ENCODE measurements around the gene PHLDB1.

Gene PHLDB1

DNA sequence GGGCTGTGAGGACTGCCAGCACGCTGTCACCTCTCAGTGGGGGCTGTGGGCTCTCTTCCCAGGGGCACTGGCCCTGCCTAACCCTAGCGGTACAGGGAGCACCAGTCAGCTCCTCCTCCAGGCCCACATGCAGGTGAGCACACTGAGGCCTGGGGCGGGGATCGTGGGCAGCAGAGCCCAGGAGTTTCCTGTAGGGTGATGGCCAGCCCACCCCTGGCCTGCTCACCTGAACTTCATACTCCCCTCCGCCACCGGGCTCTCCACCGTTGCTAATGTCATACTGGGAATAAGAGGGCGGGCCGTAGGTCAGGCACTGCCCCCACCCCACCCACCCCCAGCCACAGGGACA, 82.1 kb downstream of the PHLDB1 start:
- FAIRE-seq: no peak

DNA sequence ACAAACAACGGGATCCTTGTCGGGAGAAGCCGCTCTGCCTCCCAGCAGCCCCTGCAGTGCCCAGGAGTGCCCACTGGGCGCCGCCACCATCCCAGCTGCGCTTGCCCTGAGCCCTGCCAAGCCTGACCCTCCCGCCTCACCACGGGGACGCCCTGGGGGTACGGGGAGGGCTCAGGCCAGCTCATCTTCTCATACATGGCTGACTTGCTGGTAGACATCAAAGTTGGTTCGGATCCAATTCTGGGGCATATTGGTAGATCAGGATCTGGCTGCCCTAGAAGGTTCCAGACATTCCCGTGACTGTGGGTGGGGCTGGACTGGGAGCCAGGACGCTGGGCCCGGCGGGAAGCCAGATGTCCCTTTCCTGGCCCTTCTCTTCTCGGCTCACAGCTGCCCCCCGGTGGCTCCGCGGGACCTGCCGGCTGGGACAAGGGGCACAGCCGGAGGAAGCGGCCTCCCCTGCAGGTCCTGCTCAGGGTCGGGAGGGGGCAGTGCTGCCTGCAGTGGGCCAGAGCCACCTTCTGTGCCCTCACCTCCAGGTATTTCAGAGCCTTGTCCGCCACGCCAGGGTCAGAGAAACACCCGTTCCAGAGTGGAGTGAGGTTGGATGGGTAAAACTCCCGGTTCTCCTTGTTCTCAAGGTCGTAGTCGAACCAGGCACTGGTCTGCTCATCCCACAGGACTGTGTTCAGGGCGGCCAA, 82.6 kb downstream of the PHLDB1 start:
- FAIRE-seq: no peak

DNA sequence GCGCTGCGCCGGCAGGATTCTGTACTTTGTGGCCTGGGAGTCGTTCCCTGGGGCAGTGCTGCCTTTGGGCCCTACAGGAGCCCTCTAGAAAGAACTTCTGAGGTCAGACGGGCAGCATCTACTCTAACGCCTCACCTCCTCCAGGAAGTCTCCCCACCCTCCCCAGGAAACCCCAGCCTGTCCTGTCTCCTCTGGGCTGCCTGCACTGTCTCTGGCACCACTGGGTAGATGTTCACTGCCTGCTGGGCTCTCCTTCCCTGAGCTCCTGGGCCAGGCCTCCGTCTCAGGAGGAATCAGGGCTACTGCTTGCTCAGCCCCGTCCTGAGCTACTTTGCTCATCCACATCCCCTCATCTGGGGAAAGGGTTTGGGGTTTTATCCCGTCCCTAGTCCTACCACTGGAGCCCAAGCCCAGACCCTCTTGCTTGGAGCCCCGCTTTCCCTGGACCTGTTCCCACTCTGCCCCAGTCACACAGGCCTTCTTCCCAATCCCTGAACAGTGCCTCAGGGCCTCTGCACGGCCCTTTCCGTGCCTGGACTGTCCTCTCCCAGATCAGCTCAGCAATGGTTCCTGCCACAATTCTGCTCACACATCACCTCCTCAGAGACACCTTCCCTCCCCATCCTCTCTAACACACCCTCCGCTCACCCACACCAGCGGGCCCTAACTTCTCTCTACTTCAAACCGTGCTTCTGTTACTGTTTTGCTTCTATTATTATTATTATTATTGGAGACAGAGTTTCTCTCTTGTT, 83.3 kb downstream of the PHLDB1 start:
- no peak for FAIRE-seq

DNA sequence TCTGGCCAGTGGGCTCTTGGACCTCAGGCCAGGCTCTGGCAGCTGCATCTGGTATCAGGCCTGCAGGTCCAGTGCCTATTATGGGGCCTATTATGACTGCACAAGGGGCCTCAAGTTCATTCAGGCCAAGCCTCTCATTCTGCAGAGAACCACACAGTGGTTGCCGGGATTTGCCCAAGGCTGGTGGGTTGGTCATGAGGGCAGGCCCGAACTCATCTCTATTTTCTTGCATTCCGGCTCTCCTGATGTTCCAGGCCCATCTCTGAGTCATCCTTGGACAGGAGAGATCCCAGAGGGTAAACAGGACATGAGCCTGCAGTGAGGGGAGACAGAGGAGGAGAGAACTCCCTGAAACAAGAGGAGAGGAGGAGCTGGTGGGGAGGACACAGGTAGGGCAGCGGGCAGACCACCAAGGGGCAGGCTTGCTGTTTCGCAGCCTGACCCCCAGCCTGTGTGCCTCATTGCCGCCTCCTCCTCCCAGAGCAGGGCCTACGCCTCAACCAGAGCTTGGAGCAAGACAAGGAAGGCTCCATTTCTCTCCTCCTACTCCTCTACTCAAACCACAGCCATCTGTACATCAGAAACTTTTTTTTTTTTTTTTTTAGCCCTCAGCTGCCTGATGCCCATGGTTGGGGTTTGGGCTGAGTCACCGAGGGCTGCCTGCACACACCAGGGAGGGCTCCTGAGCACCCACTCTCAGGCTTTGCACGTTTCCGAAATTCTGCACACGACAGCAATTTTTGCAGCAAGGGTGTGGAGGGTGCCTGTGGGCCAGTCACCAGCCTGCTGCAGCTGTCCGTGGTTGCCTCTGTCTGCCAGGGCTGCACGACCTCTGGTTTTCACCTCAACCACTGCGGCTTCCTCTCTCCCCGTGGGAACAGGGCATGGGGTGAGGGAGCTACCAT, 84.8 kb downstream of the PHLDB1 start:
- FAIRE-seq: no peak

DNA sequence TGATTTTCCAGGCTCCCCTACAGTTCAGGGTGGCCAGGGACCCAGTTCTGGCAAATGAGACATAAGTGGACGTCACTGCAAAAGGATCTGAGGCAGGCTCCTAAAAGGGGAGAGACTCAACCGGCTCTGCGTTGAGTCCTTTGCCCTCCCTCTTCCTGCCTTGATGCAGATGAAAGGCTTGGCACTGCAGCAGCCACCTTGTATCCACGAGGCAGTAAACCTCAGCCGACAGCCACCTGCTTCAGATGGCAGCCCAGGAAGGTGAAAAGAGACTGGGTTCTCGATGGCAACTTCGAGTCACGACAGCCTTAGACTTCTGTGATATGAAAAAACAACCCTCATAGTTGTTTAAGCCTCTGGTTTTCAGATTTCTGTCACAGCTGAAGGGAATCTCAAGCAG, 86.8 kb downstream of the PHLDB1 start:
- no peak for FAIRE-seq

DNA sequence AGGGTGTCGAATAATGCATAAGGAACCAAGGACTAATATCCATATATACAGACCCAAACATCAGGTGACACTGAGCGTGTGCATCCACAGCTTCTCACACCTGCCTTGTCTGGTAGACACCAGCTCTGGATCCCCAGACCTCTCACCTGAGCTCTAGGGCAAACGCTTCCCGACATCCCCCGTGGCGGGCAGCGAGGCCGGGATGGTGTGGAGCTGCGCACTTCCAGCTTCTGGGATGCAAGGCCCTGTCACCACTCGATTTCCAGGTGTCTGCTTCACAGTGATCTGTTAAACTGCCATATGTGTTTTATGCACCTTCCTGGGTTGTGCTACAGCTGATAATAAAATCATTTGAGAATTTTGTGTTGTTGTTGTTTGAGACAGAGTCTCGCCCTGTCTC, 87.4 kb downstream of the PHLDB1 start:
- no peak for FAIRE-seq

DNA sequence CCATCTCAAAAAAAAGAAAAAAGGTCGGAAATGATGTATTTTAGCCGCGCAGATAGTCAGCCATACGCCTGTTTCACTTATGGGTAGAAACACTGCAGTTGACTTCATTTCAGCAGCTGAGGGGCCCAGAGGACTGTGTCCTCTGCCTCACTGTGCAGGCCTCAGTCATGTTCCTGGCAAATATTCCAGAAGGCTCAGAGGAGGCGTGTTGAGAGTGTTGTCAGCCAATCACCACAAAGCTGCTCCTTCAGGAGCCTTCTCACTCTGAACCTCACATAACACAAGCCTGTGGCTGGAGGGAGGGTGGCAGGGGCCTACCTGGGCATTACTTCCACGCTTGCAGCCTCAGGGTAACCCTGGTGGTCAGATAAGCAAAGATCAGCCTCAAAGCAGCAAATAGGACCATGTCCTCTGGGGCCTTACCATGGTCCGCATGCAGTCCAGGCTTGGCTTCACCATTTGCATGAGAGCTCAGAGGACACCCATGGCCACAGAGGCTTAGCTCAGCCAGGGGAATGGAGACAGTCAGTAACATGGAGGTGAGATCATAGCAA, 89.3 kb downstream of the PHLDB1 start:
- no peak for FAIRE-seq

DNA sequence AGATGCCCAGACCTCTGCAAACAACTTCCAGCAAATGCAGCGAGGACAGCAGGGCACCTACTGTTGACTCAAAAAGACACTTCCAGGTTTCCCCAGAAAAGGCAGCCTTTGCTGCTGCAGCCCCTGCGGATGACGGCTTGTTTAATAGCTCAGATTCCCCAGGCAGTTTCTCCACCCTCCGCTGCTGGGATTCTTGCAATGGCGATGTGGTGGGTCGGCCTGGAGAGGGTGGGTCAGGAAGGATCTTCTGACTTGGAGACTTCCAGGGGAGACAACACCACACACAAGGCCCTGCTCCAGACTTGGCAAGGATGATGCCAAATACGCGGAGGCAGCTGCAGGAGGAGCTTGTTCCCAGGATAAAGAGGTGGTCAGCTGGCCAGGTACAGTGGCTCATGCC, 89.9 kb downstream of the PHLDB1 start:
- FAIRE-seq: no peak

DNA sequence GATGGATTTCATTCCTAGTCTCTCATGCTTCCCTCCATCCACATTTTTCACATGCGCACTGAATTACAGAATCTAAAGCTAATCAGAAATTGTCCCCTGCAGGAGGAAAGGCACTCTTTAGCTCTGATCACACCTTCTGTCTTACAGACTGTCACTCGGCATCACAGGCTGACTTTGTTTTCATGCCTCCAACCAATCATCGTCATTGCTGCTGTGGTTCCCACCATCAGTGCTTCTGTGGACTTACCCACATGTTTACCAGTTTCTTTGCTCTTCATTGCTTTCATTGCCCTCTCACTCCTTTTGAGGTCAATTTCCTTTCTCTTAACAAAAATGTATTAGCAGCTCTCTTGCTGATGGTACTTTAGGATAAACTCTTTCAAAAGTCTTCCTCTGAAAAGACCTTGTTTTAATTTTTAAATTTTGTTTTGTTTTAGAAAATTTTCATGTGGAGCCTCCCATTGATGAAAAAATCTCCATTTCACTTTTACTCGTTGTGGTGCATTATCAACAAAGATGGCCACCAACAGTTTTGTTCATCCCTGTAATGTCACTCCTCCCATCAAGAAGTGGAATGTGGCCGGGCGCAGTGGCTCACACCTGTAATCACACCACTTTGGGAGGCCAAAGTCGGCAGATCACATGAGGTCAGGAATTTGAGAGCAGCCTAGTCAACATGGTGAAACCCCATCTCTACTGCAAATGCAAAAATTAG, 92.2 kb downstream of the PHLDB1 start:
- no peak for FAIRE-seq

DNA sequence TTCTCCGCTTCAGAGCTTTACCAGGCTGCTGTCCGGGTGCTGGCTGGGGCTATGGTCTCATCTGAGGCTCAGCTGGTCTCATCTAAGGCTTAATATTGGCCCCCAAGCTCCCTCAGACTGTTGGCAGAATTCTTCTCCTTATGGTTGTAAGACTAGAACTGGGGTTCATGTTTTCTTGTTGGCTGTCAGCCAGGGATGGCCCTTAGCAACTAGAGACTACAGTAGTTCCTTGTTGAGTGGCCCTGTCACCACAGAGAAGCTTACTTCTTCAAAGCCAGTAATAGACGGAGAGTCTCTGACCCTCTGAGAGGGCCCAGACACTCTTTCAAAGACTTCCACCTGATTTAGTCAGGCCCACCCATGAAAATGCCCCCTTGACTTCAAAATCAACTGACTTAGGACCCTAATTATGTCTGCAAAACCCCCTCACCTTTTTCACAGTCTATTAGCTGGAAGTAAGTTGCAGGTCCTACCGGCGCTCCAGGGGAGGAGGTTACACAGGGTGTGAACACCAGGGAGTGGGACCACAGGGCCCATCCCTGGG, 96.2 kb downstream of the PHLDB1 start:
- FAIRE-seq: no peak

DNA sequence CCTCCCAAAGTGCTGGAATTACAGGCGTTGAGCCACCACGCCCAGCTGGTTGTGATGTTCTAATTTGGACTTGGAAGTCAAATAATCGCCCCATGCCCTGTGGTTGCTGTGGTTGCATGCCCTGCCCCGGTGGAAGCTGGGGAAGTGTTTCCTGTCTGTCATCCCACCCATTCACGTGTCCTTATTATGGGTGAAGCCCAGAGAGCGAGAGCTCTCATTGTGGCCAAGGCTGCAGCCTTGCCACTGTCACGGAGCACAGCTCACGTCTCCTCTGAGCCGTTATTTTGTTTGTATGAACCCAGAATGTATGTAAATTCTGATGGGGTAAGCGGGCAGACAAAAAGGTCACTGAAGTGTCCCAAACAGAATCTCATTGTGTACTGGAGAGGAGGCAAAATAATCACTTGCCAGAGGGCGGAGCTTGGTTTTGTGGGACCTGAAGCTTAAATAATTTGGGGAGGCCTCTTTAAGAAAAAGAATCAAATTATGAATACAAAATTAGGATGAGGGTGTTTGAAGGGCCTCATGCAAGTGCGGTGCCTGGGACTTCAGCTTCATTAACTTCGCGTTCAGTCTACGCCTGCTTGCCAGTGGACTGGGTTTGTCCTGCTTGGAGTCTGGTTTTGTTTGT, 97.8 kb downstream of the PHLDB1 start:
- no peak for FAIRE-seq

DNA sequence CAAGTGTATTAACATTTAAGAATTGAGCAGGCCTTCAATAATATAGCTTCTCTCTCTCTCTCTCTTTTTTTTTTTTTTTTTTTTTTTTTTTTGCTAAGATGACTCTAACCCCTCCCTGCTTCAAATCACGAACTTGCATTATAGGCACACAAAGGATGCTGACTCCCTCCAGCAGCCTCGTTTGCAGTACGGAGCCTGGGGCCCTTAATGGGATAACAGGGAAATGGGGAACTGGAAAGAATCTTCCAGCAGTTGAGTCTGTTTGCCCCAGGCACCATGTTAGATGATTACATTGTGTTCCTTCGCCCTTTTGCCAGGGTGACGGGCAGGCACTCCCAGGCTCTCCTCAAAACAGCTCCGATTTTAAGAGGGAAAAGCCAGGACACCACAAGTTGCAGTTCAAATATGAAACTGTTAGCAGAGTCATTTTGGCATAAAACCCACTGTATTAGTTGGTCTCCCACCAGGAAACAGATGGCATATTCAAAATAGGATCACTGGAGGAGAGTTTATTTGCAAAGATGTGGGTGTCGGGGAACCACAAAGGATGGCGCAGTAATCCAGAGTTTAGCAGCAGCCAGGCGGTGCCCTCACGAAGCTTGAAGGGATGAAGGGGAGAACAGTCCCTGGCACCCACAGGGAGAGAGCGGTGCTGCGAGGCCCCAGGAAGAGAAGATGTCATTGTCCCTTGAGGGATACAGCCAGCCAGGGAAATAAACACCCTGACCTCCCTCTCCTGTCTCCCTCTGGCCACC, 98.6 kb downstream of the PHLDB1 start:
- FAIRE-seq: no peak

DNA sequence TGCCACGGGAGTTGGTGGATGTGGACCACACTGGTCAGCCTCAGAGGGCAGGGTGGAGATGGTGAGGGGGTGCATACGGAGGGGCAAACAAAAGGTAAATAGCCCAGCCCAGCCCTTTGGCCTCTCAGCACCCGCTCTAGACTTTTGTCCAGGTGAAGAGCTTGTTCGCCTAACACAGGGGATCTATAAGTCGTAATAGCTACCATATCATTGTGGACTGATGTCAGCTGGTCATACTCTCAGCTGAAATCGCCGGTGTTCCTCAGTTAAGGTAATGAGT, 99.1 kb downstream of the PHLDB1 start:
- no peak for FAIRE-seq

All from colon (tissue), 2 donors.